Erythroblast (primary cell): ENCODE results near the gene RERE.

Experiments used
- GATA1 ChIP-seq: IDR thresholded peaks from 2 replicates; pipeline ENCODE4 v1.6.1; 2011; ENCODE audit warnings: low read depth, mild to moderate bottlenecking, control low read depth, low read length, moderate library complexity
- POLR2A ChIP-seq: IDR thresholded peaks from 2 replicates; pipeline ENCODE4 v1.6.1; 2011; ENCODE audit warnings: mild to moderate bottlenecking, low read length

DNA sequence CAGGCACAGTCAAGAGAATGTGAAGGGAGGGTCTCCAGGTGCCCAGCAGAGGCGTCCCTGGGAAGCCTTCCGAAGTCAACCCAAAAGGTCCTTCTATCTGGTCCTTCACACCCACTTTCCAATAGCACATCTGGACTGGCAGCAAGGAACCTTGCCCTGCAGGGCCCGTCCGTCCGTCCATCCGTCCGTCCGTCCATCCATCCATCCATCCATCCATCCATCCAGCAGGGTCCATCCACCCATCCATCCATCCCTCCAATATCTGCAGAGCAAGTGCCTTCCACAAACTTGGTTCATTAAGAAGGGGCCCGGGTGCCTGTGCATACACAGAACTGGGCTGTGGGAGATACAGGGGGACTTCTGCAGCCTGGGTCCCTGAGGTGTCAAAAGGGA, 468.0 kb downstream of the RERE start:
- TF ChIP-seq POLR2A, result no peak
- no peak for TF ChIP-seq GATA1
